GM12878 (cell line): ENCODE measurements around the gene MGAT5. TPM values are rescaled to one million over a fixed set of nuclear protein-coding genes. Genes with fewer than 3 reads are reported as not detected.

Experiments
- ATAC-seq: fragments of 200-7000 bp; cut with Tn5 transposase; 3 replicates; pipeline ENCODE4 v1.9.1; 2020; ENCODE audit warnings: mild to moderate bottlenecking, moderate library complexity
- BruUV-seq: library from RNA; stranded (reverse); fragments of 400-500 nt; replicated peaks from 2 replicates; lab custom pipeline; 2021; lab: Mats Ljungman, UMichigan
- CTCF ChIA-PET: fragments of 300-600 bp; sonication (Branson Sonifier 250); formaldehyde crosslinking; extraction: SDS; loops from one replicate; lab custom pipeline; 2021; ENCODE audit warnings: inconsistent platforms; lab: Yijun Ruan, JAX
- POLR2A ChIA-PET: fragments of 350-600 bp; formaldehyde crosslinking; extraction: SDS; loops from one replicate; lab custom pipeline; 2021; ENCODE audit warnings: inconsistent platforms; lab: Charles Lee
- RAD21 ChIA-PET: fragments of 300-600 bp; sonication (Branson Sonifier 250); formaldehyde crosslinking; loops from one replicate; lab custom pipeline; 2023; ENCODE audit warnings: antibody characterized with exemption; ENCODE audit not compliant: unreplicated experiment; lab: Charles Lee
- SMC1A ChIA-PET: fragments of 300-600 bp; sonication (Branson Sonifier 250); formaldehyde crosslinking; loops from one replicate; lab custom pipeline; 2023; ENCODE audit not compliant: unreplicated experiment, uncharacterized antibody; lab: Charles Lee
- DNase-seq: peaks from one replicate; pipeline ENCODE4 v3.0.0-alpha.2; 2011; ENCODE audit warnings: low read depth, low spot score
- FAIRE-seq: peaks from 3 replicates; lab custom pipeline; 2011; peaks lifted over from hg19 to GRCh38; lab: Jason Lieb, UNC
- H2AFZ ChIP-seq: 2 replicates; pipeline ENCODE4 v1.6.0; 2011; ENCODE audit warnings: low read depth, low read length, control low read depth; ENCODE audit not compliant: control insufficient read depth
- H3K27ac ChIP-seq: 2 replicates; pipeline ENCODE4 v1.5.1; 2011; ENCODE audit warnings: control low read depth; ENCODE audit not compliant: control insufficient read depth, insufficient read depth
- H3K27me3 ChIP-seq, 2 experiments: replicated peaks in 1 of 2; 2 replicates each; pipeline versions ENCODE4 v1.6.0 to v1.6.1; 2011; ENCODE audit warnings: low read length in 1 of 2; ENCODE audit not compliant: control insufficient read depth in 2 of 2, insufficient read depth in 2 of 2
- H3K36me3 ChIP-seq, 2 experiments: 2 replicates each; pipeline ENCODE4 v1.5.1; 2011; ENCODE audit warnings: low read length in 1 of 2; ENCODE audit not compliant: control insufficient read depth in 2 of 2, insufficient read depth in 2 of 2
- H3K4me1 ChIP-seq: 2 replicates; pipeline ENCODE4 v1.6.1; 2011; ENCODE audit warnings: mild to moderate bottlenecking, low read length, moderate library complexity, mixed read lengths; ENCODE audit not compliant: control insufficient read depth, insufficient read depth
- H3K4me2 ChIP-seq: 2 replicates; pipeline ENCODE4 v1.6.0; 2011; ENCODE audit warnings: control low read depth; ENCODE audit not compliant: control insufficient read depth, insufficient read depth
- H3K4me3 ChIP-seq: fragments of 200-600 bp; sonication (generic); 2 replicates; pipeline ENCODE4 v1.5.1; 2016
- H3K79me2 ChIP-seq: 2 replicates; pipeline ENCODE4 v1.6.0; 2011; ENCODE audit warnings: low read length; ENCODE audit not compliant: control insufficient read depth, insufficient read depth
- H3K9ac ChIP-seq: 2 replicates; pipeline ENCODE4 v1.8.0; 2011; ENCODE audit warnings: low read length, control low read depth, mixed read lengths; ENCODE audit not compliant: control insufficient read depth, insufficient read depth
- H3K9me3 ChIP-seq: replicated peaks from 3 replicates; pipeline ENCODE4 v1.5.1; 2011; ENCODE audit warnings: mild to moderate bottlenecking, low read length; ENCODE audit not compliant: control insufficient read depth, insufficient read depth
- H4K20me1 ChIP-seq: 2 replicates; pipeline ENCODE4 v1.6.0; 2011; ENCODE audit not compliant: control insufficient read depth, insufficient read depth
- CBFB ChIP-seq: IDR thresholded peaks from 2 replicates; pipeline ENCODE4 v1.6.1; 2016; ENCODE audit warnings: antibody characterized with exemption, low read depth
- CBX5 ChIP-seq: sonication (generic); IDR thresholded peaks from 2 replicates; pipeline ENCODE4 v1.6.1; 2016; ENCODE audit warnings: low read depth, moderate library complexity, mild to moderate bottlenecking, inconsistent platforms
- CTCF ChIP-seq, 3 experiments: IDR thresholded peaks in 2 of 3; conservative IDR thresholded peaks in 1 of 3; 2 replicates each; pipeline ENCODE4 v1.5.1; 2011; ENCODE audit warnings: low read depth in 3 of 3, low read length in 3 of 3, mild to moderate bottlenecking in 3 of 3, control low read depth in 2 of 3, moderate library complexity in 2 of 3, inconsistent platforms in 1 of 3, mixed read lengths in 1 of 3; ENCODE audit not compliant: control insufficient read depth in 2 of 3, insufficient read depth in 1 of 3; ENCODE audit errors: extremely low read depth in 1 of 3
- EED ChIP-seq: sonication (generic); IDR thresholded peaks from 2 replicates; pipeline ENCODE4 v1.6.1; 2016; ENCODE audit warnings: antibody characterized with exemption, low read depth
- HDGF ChIP-seq: fragments of 450-650 bp; IDR thresholded peaks from 2 replicates; pipeline ENCODE4 v1.6.1; 2016; ENCODE audit warnings: antibody characterized with exemption
- RAD21 ChIP-seq: IDR thresholded peaks from 2 replicates; pipeline ENCODE4 v1.6.1; 2011; ENCODE audit warnings: mild to moderate bottlenecking, low read depth, low read length, moderate library complexity; ENCODE audit not compliant: insufficient read depth
- RUNX3 ChIP-seq: IDR thresholded peaks from 2 replicates; pipeline ENCODE4 v1.6.1; 2012; ENCODE audit warnings: low read length, inconsistent platforms
- SMC3 ChIP-seq: IDR thresholded peaks from 2 replicates; pipeline ENCODE4 v1.6.1; 2011; ENCODE audit warnings: low read length, improper control_type of control experiment, borderline replicate concordance
- YY1 ChIP-seq: IDR thresholded peaks from 2 replicates; pipeline ENCODE4 v1.6.1; 2011; ENCODE audit warnings: low read depth, mild to moderate bottlenecking, low read length
- ZBTB40 ChIP-seq: fragments of 450-650 bp; IDR thresholded peaks from 2 replicates; pipeline ENCODE4 v1.6.1; 2016; ENCODE audit warnings: mild to moderate bottlenecking, moderate library complexity, borderline replicate concordance
- ZNF24 ChIP-seq: fragments of 450-650 bp; IDR thresholded peaks from 2 replicates; pipeline ENCODE4 v1.6.1; 2017; ENCODE audit warnings: antibody characterized with exemption, mild to moderate bottlenecking
- WGBS: methylation state at CpG from one replicate; pipeline ENCODE4 v1.1.6; 2016; ENCODE audit warnings: low lambda C conversion rate; ENCODE audit not compliant: insufficient replicate concordance, insufficient coverage; ENCODE audit errors: missing lambda C conversion rate; 5-methylcytosine and 5-hydroxymethylcytosine counted together
- in situ Hi-C: fragments of 300-500 bp; cut with MboI; formaldehyde crosslinking; loops from 9 replicates; pipeline ENCODE4 v1.14.3; 2018; ENCODE audit warnings: mixed read lengths
- intact Hi-C: fragments of 100-400 bp; cut with micrococcal nuclease; formaldehyde crosslinking; loops from one replicate; pipeline ENCODE4 v1.14.2; 2022; ENCODE audit not compliant: unreplicated experiment
- polyA plus RNA-seq, 11 experiments: library from polyadenylated mRNA; depleted of rRNA in 4 of 11; unstranded in 6 of 11; stranded (reverse) in 5 of 11; fragments of >200 nt; fragmentation: Nextera tagmentation in 4 of 11; fragmentation: Illumina TruSeq in 1 of 11; extraction: Ambion mirVana in 4 of 11; extraction: Trizol in 1 of 11; gene quantifications; 1 replicate in 1 of 11; 2 replicates in 10 of 11; pipeline versions ENCODE4 v1.2.1 to v1.2.3, GENCODE V29; 2011 to 2016; ENCODE audit warnings: inconsistent platforms in 2 of 11, missing spikeins in 2 of 11, low read depth in 1 of 11
- total RNA-seq, 4 experiments: library from RNA; depleted of rRNA in 3 of 4; stranded (reverse); fragments of >200 nt in 3 of 4; fragmentation: Illumina TruSeq in 1 of 4; extraction: Trizol in 1 of 4; gene quantifications; 2 replicates each; pipeline versions ENCODE4 v1.2.1 to v1.2.3, GENCODE V29; 2013 to 2021

Gene MGAT5
- total and polyA plus RNA-seq, 10 of the 15 experiments (the other 5 are each of a cell fraction or from before 2014, with no cell fraction given): 4.9 to 104 (median 36.2) TPM

- DNase-seq (no peak), FAIRE-seq (peak; percentile 59), ATAC-seq (peak; percentile 99)
- RAD21 ChIA-PET: interaction anchor here (0.9 to 4.7 kb wide), 13 partner anchors 9 to 204 kb away, joined by 3 to 86 read pairs (median 7); no protein-coding TSS in a partner anchor
- no peak overlapping the region for H3K4me2 ChIP-seq
- no peak overlapping the region for H3K9ac ChIP-seq
- no peak overlapping the region for H3K4me3 ChIP-seq
- POLR2A ChIA-PET: interaction anchor here (0.7 to 1.3 kb wide), 3 partner anchors 80 to 89 kb away, joined by 3 to 4 read pairs (median 4); no protein-coding TSS in a partner anchor
- in situ Hi-C loops: loop anchor here (5.0 to 10.0 kb wide), 2 partner anchors 90 to 313 kb away; no protein-coding TSS in a partner anchor
- no peak overlapping the region for H3K27ac ChIP-seq
- H2AFZ ChIP-seq: no peak overlapping the region
- H3K27me3 ChIP-seq: no peaks in the 10 kb centered on the region
- H4K20me1 ChIP-seq: no peaks in the 10 kb centered on the region
- H3K4me1 ChIP-seq: peaks cover 33% of the 10 kb centered on the region
- TF ChIP-seq CTCF (IDR thresholded peaks at IDR 0.05 in 2 of 3, conservative IDR thresholded peaks at IDR 0.05 in 1 of 3; ENCODE audit: control insufficient read depth in 2 of 3, extremely low read depth in 1 of 3, insufficient read depth in 1 of 3, low read depth in 3 of 3, low read length in 3 of 3) (peak; percentile 75 to 79 (median 78)), YY1 (peak; percentile 43; the same call in 1 of the 2 replicates), CBX5 (no peak), HDGF (no peak), EED (peak; percentile 28; the same call in 1 of the 2 replicates), RUNX3 (peak; percentile 40; the same call in 1 of the 2 replicates), ZBTB40 (no peak), ZNF24 (0 out of 2 replicates have a peak, but pooled peaks have one; percentile 51), CBFB (no peak), SMC3 (peak; percentile 68), RAD21 (peak; percentile 88)
- no TSS peak for BruUV-seq
- CTCF ChIA-PET: interaction anchor here (0.6 to 7.7 kb wide), 24 partner anchors 9 to 322 kb away, joined by 3 to 164 read pairs (median 4); no protein-coding TSS in a partner anchor
- H3K9me3 ChIP-seq: no peaks in the 10 kb centered on the region
- WGBS: 62% methylated on average over 5 of the region's 5 CpGs
- intact Hi-C loops: loop anchor here (5.0 kb wide), 2 partner anchors 90 to 320 kb away; no protein-coding TSS in a partner anchor
- H3K36me3 ChIP-seq: peaks cover 0 to under 1% of the 10 kb centered on the region in 2 experiments; a peak in 1 of 4 replicates
- H3K79me2 ChIP-seq: peaks cover 56% of the 10 kb centered on the region
- SMC1A ChIA-PET: interaction anchor here (0.6 to 5.3 kb wide), 24 partner anchors 8 to 1387 kb away, joined by 3 to 84 read pairs (median 6); no protein-coding TSS in a partner anchor
Observed at GRCh38 chr2:134207589-134208209, 46.2 kb upstream of the MGAT5 start.
